ENCODE data around the gene IL17B. TPM values are rescaled to one million over a fixed set of nuclear protein-coding genes. Genes with fewer than 3 reads are reported as not detected.
A peak's percentile ranks its signal among the peaks of the same experiment; 100 is the strongest.

The IL17B gene
- total and polyA plus RNA-seq, 2 of the 13 experiments (the other 11 are each of a cell fraction or from before 2014, with no cell fraction given), result 0.29 to 2.6 TPM

DNA sequence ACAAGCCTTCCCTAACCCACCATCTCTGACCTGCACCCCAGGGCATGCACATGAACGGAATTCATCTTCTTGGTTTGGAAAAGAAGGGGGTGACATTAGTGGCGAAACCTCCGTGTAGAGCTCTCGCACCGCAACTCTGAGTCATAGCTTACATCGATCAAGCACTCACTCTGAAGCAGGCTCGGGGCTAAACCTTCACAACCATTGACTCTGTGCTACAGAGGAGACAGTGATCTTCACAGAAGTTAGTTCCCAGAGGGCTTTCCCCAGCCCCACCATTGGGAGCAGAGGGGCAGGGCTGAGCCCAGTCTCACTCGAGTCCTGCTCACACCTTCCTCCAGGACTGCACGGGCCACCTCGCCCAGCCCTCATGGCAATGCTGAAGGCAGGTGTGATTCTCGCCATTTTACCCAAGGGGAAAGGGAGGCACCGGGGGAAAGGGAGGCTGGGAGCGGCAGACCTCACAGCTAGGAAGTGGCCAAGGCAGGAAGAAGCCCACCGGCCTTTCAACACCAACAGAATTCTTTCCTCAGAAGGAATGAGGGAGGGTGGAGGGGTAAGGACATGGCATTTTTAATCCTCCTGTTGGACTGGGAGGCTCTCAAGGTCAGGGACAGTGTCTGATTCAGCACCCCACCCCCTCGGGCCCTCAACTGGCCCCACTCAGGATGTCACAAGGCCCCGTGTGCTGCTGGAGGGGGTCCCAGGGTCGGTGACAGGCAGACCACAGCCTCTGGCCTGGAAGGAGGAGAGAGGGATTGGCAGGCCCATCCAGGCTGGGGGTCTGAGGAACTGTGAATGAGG, 25.9 kb upstream of the IL17B start (continued):
- no peak for TF ChIP-seq BORCS8-MEF2B (CRISPR knock-in tag; IDR thresholded peaks at IDR 0.05)
- no peak for TF ChIP-seq ZNF17 (CRISPR knock-in tag; IDR thresholded peaks at IDR 0.05)
- TF ChIP-seq ARID4A (CRISPR knock-in tag; IDR thresholded peaks at IDR 0.05; ENCODE audit: borderline replicate concordance), result no peak
- TF ChIP-seq ZNF652 (CRISPR knock-in tag; IDR thresholded peaks at IDR 0.05; ENCODE audit: borderline replicate concordance, low read depth), result no peak
- TF ChIP-seq ZNF253 (CRISPR knock-in tag; IDR thresholded peaks at IDR 0.05; ENCODE audit: borderline replicate concordance), result no peak
- TF ChIP-seq FOSL2 (CRISPR knock-in tag; IDR thresholded peaks at IDR 0.05), result peak; percentile 87
- TF ChIP-seq, protein P1, sequence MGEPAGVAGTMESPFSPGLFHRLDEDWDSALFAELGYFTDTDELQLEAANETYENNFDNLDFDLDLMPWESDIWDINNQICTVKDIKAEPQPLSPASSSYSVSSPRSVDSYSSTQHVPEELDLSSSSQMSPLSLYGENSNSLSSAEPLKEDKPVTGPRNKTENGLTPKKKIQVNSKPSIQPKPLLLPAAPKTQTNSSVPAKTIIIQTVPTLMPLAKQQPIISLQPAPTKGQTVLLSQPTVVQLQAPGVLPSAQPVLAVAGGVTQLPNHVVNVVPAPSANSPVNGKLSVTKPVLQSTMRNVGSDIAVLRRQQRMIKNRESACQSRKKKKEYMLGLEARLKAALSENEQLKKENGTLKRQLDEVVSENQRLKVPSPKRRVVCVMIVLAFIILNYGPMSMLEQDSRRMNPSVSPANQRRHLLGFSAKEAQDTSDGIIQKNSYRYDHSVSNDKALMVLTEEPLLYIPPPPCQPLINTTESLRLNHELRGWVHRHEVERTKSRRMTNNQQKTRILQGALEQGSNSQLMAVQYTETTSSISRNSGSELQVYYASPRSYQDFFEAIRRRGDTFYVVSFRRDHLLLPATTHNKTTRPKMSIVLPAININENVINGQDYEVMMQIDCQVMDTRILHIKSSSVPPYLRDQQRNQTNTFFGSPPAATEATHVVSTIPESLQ (CRISPR knock-in tag; conservative IDR thresholded peaks at IDR 0.05), result no peak
- no peak; the same call in 1 of the 2 replicates for TF ChIP-seq ZNF605 (CRISPR knock-in tag; IDR thresholded peaks at IDR 0.05)
- TF ChIP-seq FOXA3 (CRISPR knock-in tag; IDR thresholded peaks at IDR 0.05), result no peak
- TF ChIP-seq, protein P2, sequence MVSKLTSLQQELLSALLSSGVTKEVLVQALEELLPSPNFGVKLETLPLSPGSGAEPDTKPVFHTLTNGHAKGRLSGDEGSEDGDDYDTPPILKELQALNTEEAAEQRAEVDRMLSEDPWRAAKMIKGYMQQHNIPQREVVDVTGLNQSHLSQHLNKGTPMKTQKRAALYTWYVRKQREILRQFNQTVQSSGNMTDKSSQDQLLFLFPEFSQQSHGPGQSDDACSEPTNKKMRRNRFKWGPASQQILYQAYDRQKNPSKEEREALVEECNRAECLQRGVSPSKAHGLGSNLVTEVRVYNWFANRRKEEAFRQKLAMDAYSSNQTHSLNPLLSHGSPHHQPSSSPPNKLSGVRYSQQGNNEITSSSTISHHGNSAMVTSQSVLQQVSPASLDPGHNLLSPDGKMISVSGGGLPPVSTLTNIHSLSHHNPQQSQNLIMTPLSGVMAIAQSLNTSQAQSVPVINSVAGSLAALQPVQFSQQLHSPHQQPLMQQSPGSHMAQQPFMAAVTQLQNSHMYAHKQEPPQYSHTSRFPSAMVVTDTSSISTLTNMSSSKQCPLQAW (CRISPR knock-in tag; IDR thresholded peaks at IDR 0.05), result 0 out of 2 replicates have a peak, but pooled peaks have one; percentile 27
- TF ChIP-seq POLR2A (IDR thresholded peaks at IDR 0.05; ENCODE audit: insufficient read depth in 1 of 2, low read depth in 2 of 2, low read length in 2 of 2), result no peak
- no peak for TF ChIP-seq ARHGAP35 (CRISPR knock-in tag; IDR thresholded peaks at IDR 0.05; ENCODE audit: borderline replicate concordance)
- no peak for TF ChIP-seq HMGXB3 (CRISPR knock-in tag; IDR thresholded peaks at IDR 0.05; ENCODE audit: borderline replicate concordance)
- no peak for TF ChIP-seq ZGPAT (CRISPR knock-in tag; IDR thresholded peaks at IDR 0.05)
- 0 out of 2 replicates have a peak, but pooled peaks have one; percentile 19 for TF ChIP-seq ZNF501 (CRISPR knock-in tag; IDR thresholded peaks at IDR 0.05)
